DMS79 (cell line): ENCODE data around the gene KIF26B.

Source experiments
- DNase-seq: peaks from one replicate; lab custom pipeline; 2025; lab: John Stamatoyannopoulos, UW

KIF26B gene

GRCh38 chr1:245132771-245133170 is 22.0 kb upstream of the KIF26B start:
- DNase-seq, result no peak

GRCh38 chr1:245133995-245134715 is 20.6 kb upstream of the KIF26B start:
- no peak for DNase-seq

DNA sequence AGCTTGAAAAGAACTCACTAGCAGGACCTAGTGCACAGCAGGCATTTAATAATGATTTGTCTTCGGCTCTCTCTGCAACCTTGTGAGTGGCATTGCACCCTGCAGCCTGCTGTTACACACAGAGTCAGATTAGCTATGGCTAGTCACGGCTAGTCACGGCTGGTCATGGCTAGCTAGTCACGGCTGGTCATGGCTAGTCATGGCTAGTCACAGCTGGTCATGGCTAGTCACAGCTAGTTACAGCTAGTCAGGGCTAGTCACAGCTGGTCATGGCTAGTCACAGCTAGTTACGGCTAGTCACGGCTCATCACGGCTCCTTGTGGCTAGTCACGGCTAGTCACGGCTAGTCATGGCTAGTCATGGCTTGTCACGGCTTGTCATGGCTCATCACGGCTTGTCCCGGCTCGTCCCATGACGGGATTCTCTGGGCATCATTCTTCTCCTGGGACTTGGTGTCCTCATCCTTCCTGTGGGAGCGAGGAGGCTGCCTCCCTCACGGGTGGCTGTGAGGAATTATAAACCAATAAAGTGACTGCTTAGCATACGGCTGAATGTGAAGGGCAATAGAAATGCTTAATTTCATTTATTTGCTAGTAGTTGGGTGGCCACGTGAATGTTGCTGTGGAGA is 12.5 kb upstream of the KIF26B start:
- no peak for DNase-seq

GRCh38 chr1:245142976-245143375 is 11.8 kb upstream of the KIF26B start:
- no peak for DNase-seq

DNA sequence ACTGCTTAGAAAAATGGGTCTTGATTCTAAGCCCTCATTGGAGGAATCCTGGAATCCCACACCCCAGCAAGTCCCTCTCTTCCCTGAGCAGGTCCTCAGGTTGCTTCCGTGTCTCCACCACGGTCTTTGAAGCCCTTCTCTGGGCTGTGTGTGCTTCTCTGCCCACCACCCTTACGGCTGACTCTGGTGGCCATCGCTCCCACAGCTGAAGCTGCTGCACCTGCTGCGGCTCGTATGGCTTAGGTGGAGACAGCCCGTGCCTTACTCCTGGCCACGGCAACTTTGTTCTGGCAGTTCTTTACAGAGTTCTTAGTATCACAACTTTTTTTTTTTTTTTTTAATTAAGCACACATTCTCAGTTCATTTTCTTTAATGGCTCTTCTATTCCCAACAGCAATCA is 10.9 kb upstream of the KIF26B start:
- no peak for DNase-seq

DNA sequence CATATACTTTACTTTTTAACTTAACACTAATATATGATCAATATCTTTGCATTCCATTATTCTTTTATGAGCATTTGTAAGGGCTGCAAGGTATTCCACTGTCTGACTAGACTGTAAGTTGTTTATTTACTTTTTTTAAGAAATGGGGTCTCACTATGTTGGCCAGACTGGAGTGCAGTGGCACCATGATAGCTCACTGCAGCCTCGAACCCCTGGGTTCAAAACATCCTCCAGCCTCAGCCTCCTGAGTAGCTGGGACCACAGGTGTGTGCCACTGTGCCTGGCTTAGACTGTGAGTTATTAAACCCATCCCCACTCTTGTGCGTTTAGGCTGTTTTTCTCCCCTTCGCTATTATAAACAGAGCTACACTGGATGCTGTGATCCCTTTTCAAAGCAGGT is 6.7 kb upstream of the KIF26B start:
- DNase-seq, result no peak

DNA sequence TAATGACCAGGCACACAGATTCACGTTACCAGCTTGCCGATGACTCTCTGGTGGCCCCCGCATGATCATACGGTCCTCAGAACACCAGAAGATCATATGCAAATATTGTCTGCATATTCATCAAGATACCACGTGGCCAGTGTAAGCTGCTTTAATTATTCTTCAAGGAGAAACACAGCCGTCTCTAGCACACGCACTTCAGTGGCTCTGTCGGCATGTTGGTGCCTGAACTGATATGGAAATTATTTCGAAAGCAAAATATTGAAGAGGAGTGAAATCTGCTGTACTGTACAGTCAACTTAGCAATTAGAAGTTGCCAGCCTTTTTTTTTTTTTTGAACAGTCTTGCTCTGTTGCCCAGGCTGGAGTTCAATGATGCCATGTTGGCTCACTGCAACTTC is 5.9 kb upstream of the KIF26B start:
- DNase-seq, result no peak

- DNase-seq, result peak; percentile 31
Observed at GRCh38 chr1:245153081-245153551, 1.7 kb upstream of the KIF26B start.

DNA sequence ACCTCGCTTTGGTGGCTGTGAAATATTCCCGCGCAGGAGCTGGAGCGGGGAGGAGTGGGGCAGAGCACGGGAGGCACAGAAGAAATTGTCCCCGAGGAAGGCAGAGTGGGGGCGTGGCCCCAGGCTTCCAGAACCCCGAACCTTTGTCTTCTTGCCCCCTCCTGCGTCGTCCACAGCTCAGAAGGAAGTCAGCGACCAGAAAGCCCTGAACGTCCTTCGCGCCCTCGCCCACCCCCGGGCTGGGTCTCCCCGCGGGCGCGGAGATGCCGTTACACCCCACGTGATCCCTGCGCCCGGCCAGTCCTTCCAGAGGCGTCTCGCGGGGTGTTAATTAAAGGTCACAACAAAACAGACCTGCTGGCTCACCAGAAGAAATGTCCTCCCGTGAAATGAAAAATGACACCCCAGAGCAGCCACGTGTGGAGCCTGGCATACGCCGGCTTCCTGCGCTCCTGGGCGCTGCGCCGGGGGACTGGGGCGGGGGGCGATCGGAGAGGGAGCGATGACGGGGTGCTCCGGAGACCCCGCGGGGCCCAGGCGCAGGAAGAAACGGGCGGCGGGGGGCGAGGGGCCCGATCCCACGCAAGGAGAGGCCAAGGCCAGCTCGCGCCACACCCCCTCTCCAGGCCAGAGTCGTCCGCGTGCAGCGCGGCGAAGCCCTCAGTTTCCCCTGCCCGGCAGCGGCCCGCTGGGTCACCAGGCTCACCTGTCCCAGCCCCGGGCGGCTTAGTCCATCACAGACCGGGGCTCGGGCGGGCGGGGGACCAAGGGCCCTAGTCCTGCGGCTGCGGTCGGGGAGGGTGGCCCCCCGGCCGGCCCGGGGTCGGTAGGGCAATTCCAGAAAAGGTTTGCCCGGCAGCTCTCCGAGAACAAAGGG is 995 bp upstream of the KIF26B start:
- no peak for DNase-seq

DNA sequence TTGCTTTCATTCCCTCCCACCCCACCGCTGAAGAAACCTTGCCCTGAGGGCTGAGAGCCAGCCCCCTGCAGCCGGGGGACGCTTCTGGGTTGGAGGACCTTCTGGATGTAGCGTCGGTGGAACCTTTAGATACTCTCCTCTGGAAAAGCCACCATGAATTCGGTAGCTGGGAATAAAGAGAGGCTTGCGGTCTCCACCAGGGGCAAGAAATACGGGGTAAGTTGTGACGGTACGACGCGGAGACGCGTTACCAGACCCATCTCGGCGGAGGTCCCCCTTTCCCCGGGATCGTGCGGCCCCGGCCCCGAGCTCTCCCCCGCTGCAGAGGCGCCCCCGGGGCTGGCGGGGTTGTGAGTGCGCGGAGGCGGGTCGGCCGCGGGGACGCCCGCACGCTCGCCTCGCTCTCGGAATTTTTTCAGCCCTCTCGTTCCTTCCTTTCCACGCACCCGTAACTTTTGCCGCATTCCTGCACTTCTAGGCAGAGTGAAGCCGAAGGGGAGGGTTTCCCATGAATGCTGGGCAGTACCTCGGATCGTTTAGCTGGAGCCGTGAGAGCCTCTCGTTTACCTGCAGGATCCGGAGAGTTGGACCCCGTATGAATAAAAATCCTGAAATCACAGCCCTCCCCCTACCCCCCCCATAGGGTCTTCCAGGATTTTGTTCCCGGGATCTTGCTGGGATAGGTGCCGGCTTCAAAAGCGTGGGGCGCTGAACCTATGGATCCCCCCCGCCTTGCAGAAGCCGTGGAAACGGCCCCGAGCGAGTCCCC is 671 bp downstream of the KIF26B start:
- peak; percentile 15 for DNase-seq

DNA sequence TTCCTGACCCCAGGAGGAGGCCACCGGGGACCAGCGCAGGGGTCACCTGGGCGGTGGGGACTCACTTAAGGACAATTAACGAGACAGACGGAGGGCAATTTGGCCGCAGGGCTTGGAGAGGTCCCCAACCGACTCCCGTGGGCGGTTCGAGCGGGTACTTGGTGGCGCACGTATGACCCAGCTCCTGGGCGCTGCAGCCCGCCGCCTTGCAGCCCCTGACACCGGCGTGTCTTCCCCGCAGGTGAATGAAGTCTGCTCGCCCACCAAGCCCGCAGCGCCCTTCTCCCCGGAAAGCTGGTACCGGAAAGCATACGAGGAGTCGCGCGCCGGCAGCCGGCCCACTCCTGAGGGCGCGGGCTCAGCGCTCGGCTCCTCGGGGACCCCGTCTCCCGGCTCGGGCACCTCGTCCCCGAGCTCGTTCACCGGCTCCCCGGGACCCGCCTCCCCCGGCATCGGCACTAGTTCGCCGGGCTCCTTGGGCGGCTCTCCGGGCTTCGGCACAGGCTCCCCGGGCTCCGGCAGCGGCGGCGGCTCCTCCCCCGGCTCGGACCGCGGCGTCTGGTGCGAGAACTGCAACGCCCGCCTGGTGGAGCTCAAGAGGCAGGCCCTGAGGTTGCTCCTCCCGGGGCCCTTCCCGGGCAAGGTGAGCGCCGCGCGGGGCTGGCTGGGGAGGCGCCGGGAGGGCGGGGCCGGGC is 1.4 kb downstream of the KIF26B start:
- DNase-seq, result peak; percentile 48

- peak; percentile 48 for DNase-seq
Observed at GRCh38 chr1:245156736-245157505, 2.1 kb downstream of the KIF26B start.

- DNase-seq, result no peak
Observed at GRCh38 chr1:245158913-245159312, 4.1 kb downstream of the KIF26B start.

DNA sequence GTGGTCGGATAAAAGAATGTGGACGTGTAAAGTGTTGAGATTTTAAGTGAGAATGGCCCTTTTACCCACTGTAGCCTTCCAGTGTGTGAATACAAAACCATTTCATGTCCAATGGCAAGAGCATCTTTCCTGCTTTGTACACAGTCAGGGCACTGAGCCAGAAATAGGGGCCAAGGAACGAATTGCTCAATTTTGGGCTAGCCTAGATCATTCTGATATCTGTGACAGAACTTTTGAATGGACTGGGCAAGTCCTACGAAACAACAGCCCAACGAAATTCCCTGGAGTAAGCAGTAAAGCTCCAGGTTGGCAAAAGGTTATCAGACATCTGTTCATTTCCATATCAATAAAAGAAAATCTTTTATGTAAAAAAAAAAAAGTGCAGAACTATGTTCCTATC is 5.5 kb downstream of the KIF26B start:
- no peak for DNase-seq

DNA sequence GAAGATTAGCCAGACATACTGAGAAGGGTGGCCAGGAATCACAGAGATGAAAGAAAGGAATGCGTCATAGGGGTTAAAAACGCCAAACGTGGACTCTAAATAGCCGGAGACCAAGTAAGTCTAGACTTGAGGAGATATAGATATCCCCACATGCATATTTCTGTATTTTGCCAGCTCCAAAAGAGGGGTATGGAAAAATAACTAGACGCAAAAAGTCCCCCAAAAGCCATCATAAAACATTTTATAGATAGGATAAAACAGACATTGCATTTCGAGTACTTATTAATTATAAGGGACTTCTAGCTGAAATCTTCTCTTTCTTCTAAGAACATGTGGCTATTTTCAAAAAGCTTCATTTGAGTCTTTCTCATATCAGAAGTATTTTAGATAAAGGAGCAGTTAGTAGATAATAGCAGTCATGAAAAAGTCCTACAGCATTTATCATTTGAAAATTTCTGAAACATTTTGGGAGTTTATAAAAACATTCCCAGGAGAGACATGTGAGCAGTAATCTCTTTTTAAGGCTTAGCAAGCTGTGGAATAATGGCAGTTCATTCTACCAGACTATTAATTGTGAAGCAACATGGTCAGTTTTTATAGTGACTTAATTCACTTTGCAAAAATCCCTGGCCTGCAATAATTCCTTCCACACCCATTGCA is 6.1 kb downstream of the KIF26B start:
- no peak for DNase-seq

DNA sequence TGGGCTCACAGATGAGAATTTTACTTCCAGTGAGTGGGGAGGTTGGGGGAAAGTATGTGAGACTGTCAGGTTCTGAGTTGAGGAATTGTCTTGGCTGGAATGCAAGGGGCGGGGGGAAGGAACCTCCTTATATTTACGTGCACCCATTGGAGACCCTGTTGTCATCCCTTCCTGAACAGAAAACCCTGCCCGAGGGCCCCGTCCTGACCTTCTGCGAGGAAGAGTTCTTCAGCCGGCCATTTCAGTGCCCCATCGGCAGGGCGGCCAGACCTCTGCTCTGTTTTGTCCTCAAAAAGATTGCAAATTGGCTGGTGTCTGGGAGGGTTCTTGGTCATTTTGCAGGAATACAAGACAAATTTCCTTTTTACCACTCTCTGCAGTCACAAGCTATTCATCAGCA is 7.1 kb downstream of the KIF26B start:
- no peak for DNase-seq

DNA sequence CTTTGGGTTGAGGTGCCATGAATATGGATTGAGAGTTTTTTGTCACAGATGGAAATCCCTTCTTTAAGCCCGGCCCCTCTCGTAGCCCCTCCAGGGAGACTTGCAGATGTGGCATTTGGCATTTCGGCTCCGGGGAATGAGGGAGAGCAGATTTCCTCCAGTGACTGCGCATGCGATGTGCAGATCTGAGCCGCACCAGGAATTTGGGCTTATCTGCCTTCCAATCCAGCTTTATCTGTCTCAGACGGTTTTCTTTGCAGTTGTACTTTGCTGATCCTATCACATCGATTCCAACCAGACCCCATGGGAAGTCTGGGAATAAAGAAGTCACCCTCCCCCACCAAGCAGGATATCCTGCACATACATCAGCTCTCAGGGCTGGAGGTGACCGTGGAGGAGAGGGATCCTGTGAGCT is 11.7 kb downstream of the KIF26B start:
- DNase-seq, result no peak

GRCh38 chr1:245168086-245168485 is 13.3 kb downstream of the KIF26B start:
- DNase-seq, result no peak

- no peak for DNase-seq
Observed at GRCh38 chr1:245168906-245169305, 14.1 kb downstream of the KIF26B start.

DNA sequence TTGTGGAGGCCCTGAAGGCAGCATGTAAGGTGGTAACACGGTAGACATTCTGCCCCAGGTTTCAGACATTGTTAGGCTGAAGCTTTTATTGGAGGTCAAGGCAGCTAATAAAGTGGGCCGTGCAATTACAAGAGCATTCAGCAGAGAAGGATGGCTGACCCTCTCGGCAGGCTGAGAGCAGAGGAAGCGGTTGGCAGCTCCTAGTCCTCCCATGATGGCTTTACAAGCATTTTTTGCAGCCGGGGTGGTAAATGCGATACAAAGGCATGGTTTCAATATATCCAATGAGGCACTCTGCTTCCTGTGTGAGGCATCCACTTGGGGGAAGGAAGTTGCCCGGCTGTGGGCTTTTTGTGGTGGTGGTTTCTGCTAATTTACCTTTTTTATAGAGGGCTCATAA is 14.6 kb downstream of the KIF26B start:
- no peak for DNase-seq
